Fibroblast of lung (primary cell): Measurements from ENCODE around the gene FAP.

Experiments used
- CTCF ChIP-seq, 2 donors: IDR thresholded peaks in 1 of 2; conservative IDR thresholded peaks in 1 of 2; 1 replicate in 1 of 2; 2 replicates in 1 of 2; pipeline ENCODE4 v1.5.1; 2011 to 2012; ENCODE audit warnings: low read length in 2 of 2, control low read depth in 1 of 2, inconsistent platforms in 1 of 2, low read depth in 1 of 2, mild to moderate bottlenecking in 1 of 2
- EZH2 ChIP-seq: IDR thresholded peaks from 2 replicates; pipeline ENCODE4 v1.5.1; 2012; ENCODE audit warnings: low read length, control low read depth, mild to moderate bottlenecking; ENCODE audit errors: missing control alignments

DNA sequence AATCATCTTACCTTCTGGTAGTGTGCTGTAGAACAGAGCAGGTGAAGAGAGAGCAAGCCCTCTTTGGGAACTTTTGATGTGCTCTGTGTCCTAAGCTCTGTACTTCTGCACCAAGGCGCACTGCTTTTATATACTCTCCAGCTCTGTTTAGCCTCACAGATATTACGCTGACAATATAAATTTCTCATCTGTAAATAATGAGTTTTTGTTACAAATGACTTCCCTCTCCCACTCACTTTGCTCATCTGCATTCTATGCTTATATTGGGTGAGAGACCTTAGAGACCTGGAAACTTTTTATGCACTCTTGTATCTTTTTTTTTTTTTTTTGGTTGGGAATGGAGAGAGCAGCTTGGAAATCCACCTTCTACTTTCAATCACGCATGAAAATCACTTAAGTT, 91.1 kb downstream of the FAP start, which contains the start of gene GCG:
- no peak for TF ChIP-seq EZH2
- no peak for TF ChIP-seq CTCF (conservative IDR thresholded peaks at IDR 0.05 in 1 of 2, IDR thresholded peaks at IDR 0.05 in 1 of 2; ENCODE audit: low read depth in 1 of 2, low read length in 2 of 2)
